Thyroid gland (tissue), 4 donors: ENCODE measurements around the gene TNNC1. TPM values are rescaled to one million over a fixed set of nuclear protein-coding genes. Genes with fewer than 3 reads are reported as not detected.

Source experiments
- DNase-seq, 2 donors: peaks; one replicate each; pipeline ENCODE4 v3.0.0-alpha.2; 2019
- H3K27ac ChIP-seq, 3 donors: fragments of 200-600 bp; sonication (generic); 1 replicate in 2 of 3; 2 replicates in 1 of 3; pipeline ENCODE4 v1.5.1; 2016 to 2019; ENCODE audit warnings: mild to moderate bottlenecking in 1 of 3, moderate library complexity in 1 of 3
- H3K27me3 ChIP-seq: fragments of 200-600 bp; sonication (generic); one replicate; pipeline ENCODE4 v1.5.1; 2019
- H3K36me3 ChIP-seq, 2 donors: fragments of 200-600 bp; sonication (generic); one replicate each; pipeline ENCODE4 v1.5.1; 2016 to 2019
- H3K4me1 ChIP-seq, 2 donors: fragments of 200-600 bp; sonication (generic); one replicate each; pipeline ENCODE4 v1.5.1; 2017 to 2019
- H3K4me3 ChIP-seq, 3 donors: fragments of 200-600 bp; sonication (generic); replicated peaks in 1 of 3; 1 replicate in 2 of 3; 2 replicates in 1 of 3; pipeline ENCODE4 v1.5.1; 2016; ENCODE audit warnings: mild to moderate bottlenecking in 1 of 3
- H3K9me3 ChIP-seq: fragments of 200-600 bp; sonication (generic); one replicate; pipeline ENCODE4 v1.5.1; 2017
- CTCF ChIP-seq, 6 experiments: fragments of 200-600 bp in 3 of 6; fragments of 450-650 bp in 3 of 6; sonication (generic) in 3 of 6; IDR thresholded peaks; one replicate each; pipeline ENCODE4 v1.5.1; 2016 to 2019; ENCODE audit warnings: antibody characterized with exemption in 6 of 6, mild to moderate bottlenecking in 2 of 6, inconsistent platforms in 1 of 6, moderate library complexity in 1 of 6
- POLR2A ChIP-seq, 2 donors: fragments of 450-650 bp; IDR thresholded peaks; one replicate each; pipeline ENCODE4 v1.6.1; 2017; ENCODE audit warnings: antibody characterized with exemption in 2 of 2, mild to moderate bottlenecking in 2 of 2, moderate library complexity in 1 of 2
- WGBS, 2 donors: methylation state at CpG; one replicate each; pipeline ENCODE4 v1.1.5; 2017; 5-methylcytosine and 5-hydroxymethylcytosine counted together
- intact Hi-C: fragments of 100-400 bp; cut with DNase I; formaldehyde crosslinking; loops from one replicate; pipeline ENCODE4 v1.15.1; 2023
- total RNA-seq, 4 donors: library from RNA; depleted of rRNA; stranded (reverse); fragments of >200 nt; gene quantifications; one replicate each; pipeline ENCODE4 v1.2.3, GENCODE V29; 2016

TNNC1 gene
- total RNA-seq, 4 donors from 2014 or later, result 4.0 to 43.5 (median 13.9) TPM

- Histone ChIP-seq H3K4me3 (no peak overlapping the region), H3K9me3 (no peaks in the 10 kb centered on the region), H3K27me3 (no peaks in the 10 kb centered on the region), H3K27ac (peak overlapping the region; percentile 81 to 86 (median 85)), H3K36me3 (no peaks in the 10 kb centered on the region), H3K4me1 (peaks cover 28 to 45% of the 10 kb centered on the region in 2 donors)
- 88 to 92% methylated on average over 8 of the region's 11 CpGs for whole genome bisulfite sequencing, 2 donors
- intact Hi-C loops, result loop anchor here (10.0 kb wide), 1 partner anchor 234 kb away; the partner anchor contains the start of genes GNL3 and PBRM1
- no peak for TF ChIP-seq POLR2A (IDR thresholded peaks at IDR 0.05)
- TF ChIP-seq CTCF (IDR thresholded peaks at IDR 0.05), result no peak
- no peak for DNase-seq
Measured at GRCh38 chr3:52450489-52451236, 3.2 kb downstream of the TNNC1 start.

GRCh38 chr3:52447512-52448355 lies 6.1 kb downstream of the TNNC1 start:
- H3K36me3 ChIP-seq, result no peaks in the 10 kb centered on the region
- 80 to 81% methylated on average over 12 of the region's 12 CpGs for WGBS, 2 donors
- intact Hi-C loops, result loop anchor here (2.0 kb wide), 1 partner anchor 17 kb away; no protein-coding TSS in a partner anchor
- H3K9me3 ChIP-seq, result no peaks in the 10 kb centered on the region
- H3K27ac ChIP-seq, result no peak overlapping the region
- no peak for DNase-seq
- TF ChIP-seq CTCF (IDR thresholded peaks at IDR 0.05) (no peak), POLR2A (IDR thresholded peaks at IDR 0.05) (no peak)
- no peaks in the 10 kb centered on the region for H3K27me3 ChIP-seq
- H3K4me1 ChIP-seq, result peaks cover 12 to 29% of the 10 kb centered on the region in 2 donors
- no peak overlapping the region for H3K4me3 ChIP-seq

- peak; percentile 43 to 46 for DNase-seq
Measured at GRCh38 chr3:52446631-52447511, 7.0 kb downstream of the TNNC1 start.

GRCh38 chr3:52446042-52446441 lies 7.8 kb downstream of the TNNC1 start:
- Histone ChIP-seq H3K36me3 (no peaks in the 10 kb centered on the region), H3K4me3 (no peak overlapping the region), H3K27me3 (no peaks in the 10 kb centered on the region), H3K27ac (no peak overlapping the region), H3K9me3 (no peaks in the 10 kb centered on the region), H3K4me1 (peaks cover 12 to 29% of the 10 kb centered on the region in 2 donors)
- TF ChIP-seq CTCF (IDR thresholded peaks at IDR 0.05) (no peak), POLR2A (IDR thresholded peaks at IDR 0.05) (no peak)
- no peak for DNase-seq
- 95 to 96% methylated on average over 2 to 4 of the region's 4 CpGs for WGBS, 2 donors
- intact Hi-C loops, result loop anchor here (2.0 kb wide), 1 partner anchor 15 kb away; no protein-coding TSS in a partner anchor

More at GRCh38 chr3:52446631-52447511, 7.0 kb downstream of the TNNC1 start:
- peak; percentile 96 to 100 (median 99) for TF ChIP-seq CTCF (IDR thresholded peaks at IDR 0.05)
- TF ChIP-seq POLR2A (IDR thresholded peaks at IDR 0.05), result no peak
- Histone ChIP-seq H3K27ac (no peak overlapping the region), H3K27me3 (no peaks in the 10 kb centered on the region), H3K36me3 (no peaks in the 10 kb centered on the region), H3K4me1 (peaks cover 12 to 29% of the 10 kb centered on the region in 2 donors), H3K4me3 (no peak overlapping the region), H3K9me3 (no peaks in the 10 kb centered on the region)
- 1 to 32% methylated on average over 6 to 11 of the region's 13 CpGs for WGBS, 2 donors
- intact Hi-C loops, result loop anchor here (2.0 kb wide), 1 partner anchor 16 kb away; no protein-coding TSS in a partner anchor
